GM21737 (cell line): Measurements from ENCODE around the gene SDK1.

ENCODE experiments used
- ATAC-seq: cut with Tn5 transposase; IDR thresholded peaks from one replicate; pipeline ENCODE4 v1.9.1; 2021; ENCODE audit warnings: mild to moderate bottlenecking, moderate library complexity; ENCODE audit not compliant: unreplicated experiment

Gene SDK1

DNA sequence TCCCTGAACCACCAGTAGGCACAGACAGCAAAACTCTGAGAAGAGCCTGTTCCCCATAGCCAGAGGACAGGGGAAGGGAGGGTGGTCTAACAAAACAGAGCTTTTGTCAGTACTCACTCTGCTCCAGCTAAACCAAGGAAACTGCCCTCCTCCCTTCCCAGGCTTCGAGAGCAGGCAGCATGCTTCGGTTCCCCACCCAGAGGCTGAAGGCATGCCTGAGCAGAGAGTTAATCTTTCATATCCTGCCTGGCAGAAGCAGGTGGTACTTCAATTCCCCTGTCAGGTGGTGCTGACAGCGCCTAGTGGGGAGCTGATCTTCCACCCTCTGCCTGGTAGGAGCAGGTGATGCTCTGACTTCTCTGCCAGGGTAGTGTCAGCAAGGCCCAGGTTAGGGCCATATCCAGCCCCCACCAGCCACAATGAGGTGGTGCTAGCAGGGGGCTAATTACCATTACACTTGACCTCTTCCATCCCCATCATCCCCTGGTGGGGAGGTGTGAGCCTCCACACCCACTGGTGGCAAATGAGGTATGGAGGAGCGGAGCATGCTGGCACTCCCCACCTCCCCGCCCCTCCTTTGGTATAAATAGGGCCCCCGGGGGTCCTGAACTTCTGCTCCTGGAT is 35.1 kb downstream of the SDK1 start:
- ATAC-seq: no peak

DNA sequence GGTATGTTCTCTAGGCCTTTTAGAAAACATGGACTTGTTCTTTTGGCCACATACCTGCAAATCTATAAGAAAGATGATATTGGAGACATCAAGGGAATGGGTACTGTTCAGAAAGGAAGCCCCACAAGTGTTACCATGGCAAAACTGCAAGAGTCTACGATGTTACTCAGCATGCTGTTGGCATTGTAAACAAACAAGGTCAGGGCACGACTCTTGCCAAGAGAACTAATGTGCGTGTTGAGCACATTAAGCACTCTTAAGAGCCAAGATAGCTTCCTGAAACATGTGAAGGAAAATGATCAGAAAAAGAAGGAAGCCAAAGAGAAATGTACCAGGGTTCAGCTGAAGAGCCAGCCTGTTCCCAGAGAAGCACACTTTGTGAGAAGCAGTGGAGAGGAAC is 37.1 kb downstream of the SDK1 start:
- no peak for ATAC-seq

DNA sequence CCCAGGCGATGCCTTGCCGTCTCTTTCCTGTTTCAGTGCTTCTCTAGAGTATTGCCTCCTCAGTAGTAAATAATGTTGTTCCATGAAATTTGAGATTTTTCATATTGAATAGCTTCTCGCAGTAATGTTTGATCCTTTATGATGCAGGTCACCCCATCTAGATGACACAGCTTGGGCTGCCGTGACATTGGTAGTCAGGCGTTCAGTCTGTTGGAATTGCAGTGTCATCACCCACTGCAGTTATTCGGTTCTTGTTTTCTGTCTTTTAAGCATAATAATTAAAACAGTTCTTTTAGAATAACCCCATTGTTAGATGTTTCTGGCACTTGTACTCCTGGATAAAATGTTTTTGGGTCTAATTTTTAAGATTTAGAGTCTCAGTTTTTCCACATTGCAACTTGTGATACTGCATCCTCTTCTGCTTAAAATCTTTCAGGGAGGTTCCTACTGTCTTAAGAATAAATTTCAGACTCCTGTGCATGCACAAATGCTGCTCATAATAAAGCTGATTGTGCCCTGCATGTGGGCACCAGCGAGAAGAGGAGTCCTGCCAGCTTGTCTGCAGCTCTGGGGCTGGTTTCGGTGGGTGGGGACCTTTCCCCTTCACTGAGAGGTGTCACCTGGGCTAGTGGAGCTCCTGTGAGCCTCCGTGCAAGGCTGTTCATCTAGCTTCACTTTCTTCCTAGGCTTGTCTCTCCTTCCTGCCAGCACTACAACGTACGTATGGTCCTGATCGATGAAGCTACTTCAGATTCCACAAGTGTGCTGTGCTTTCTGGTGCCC is 44.8 kb downstream of the SDK1 start:
- ATAC-seq: no peak

GRCh38 chr7:3349126-3349525 is 48.1 kb downstream of the SDK1 start:
- ATAC-seq: no peak

- no peak for ATAC-seq
Measured at GRCh38 chr7:3356173-3356572, 55.1 kb downstream of the SDK1 start.

DNA sequence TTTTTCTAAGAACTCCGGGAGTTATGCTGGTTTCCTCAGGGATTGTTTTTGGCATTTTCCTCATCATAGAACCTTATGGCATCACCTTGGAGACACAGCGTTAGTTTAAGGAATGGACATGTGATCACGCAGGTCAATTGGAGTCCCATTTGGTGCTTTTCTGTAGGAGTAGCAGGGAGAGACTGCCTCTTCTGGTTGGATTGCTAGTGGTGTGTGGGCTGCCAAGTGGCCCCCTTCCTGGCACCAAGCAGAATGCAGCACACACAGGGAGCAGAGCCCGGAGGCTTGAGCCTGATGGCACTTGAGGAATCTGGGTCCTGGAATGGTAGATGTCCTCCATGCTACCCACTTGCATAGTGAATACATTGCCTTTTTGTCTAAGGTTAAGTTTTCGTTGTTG is 57.9 kb downstream of the SDK1 start:
- no peak for ATAC-seq

DNA sequence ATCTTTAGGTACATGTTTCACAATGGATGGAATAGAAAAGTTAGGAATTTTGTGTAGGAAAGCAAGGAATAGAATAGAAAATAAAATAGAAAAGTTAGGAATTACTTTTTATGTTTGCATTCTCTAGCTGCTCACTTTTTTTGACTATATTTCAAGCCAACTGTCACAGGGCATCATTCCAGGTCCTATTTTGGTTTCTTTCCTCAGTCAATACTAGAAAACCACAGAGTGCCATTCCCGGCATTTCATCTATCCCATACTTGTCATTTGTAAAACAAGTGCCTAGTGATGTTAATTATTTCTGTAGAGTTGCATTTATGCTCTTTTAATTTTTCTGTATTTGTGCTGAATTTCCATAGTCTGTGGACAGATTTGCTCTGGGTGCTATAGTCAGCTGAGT is 66.2 kb downstream of the SDK1 start:
- no peak for ATAC-seq

DNA sequence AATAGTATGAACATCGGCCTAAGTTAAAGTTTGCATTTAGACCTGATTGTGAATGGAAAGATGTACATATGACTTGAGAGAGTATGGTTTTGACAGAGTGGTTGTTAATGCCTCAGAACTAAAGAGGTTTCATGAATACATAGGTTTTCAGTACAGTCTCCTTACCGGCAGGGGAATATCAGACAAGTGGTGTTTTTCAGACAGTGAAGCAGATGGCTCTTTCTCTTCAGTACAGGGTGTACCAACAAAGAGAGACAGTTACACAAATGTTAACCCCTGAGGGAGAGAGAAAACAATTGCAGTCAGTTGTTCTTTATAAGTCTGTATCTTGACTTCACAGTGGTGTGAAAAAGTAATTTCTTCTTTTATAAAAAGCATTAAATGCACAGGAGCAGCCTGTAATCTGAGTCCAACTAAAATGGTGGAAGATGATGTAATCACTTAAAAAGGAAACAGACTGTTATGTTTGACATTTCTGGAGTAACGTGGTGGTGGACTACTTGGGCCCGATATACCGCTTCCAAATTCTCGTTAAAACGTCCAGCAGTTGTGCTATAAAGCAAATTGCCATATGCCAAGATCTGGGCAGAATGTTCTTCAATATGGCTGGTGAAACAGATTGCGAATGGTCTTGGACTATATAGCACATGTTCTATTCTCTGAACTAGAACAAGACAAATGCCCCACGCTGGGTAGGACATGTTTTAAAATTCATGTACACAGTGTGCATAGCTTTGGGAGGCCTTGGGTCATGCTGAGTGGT is 69.2 kb downstream of the SDK1 start:
- no peak for ATAC-seq

DNA sequence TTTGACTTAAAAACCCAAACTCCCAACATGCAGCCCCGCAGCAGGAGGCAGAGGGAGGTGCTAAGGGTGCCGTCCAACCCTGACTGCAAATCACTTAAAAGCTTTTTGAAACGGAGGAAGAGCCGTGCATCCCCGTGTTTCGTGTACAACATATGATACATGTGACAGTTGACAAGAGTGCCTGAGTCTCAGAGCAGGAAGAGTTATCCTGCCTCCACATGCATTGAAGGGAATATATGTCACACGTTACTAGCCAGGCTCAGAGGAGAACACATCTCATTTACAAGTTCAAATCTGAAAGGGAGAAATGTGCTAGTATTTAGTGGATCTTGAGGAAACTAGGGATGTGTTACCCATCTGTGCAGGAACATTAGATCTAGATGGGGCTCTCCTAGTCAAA is 69.9 kb downstream of the SDK1 start:
- ATAC-seq: no peak

- ATAC-seq: no peak
Measured at GRCh38 chr7:3371601-3372000, 70.5 kb downstream of the SDK1 start.

GRCh38 chr7:3374239-3374638 is 73.2 kb downstream of the SDK1 start:
- no peak for ATAC-seq

- ATAC-seq: no peak
Measured at GRCh38 chr7:3378390-3379150, 77.5 kb downstream of the SDK1 start.

DNA sequence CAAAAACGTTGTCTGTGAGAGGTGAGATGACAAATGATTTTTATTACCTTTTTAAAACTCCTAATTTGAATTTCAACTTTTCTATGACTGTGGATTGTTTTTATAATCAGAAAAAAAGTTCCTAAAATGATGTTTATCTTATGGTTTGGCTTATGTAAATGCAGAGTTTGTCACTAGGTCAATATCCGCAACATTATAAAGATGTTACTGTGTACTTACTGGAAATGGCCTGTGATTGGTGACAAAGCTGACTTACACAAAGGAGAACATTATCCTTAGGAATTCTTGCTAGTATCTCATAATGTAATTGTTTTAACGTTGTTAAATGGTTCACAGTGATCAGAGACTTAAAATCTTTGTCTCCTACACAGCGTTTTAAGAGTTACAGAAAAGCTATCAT is 79.0 kb downstream of the SDK1 start:
- no peak for ATAC-seq

DNA sequence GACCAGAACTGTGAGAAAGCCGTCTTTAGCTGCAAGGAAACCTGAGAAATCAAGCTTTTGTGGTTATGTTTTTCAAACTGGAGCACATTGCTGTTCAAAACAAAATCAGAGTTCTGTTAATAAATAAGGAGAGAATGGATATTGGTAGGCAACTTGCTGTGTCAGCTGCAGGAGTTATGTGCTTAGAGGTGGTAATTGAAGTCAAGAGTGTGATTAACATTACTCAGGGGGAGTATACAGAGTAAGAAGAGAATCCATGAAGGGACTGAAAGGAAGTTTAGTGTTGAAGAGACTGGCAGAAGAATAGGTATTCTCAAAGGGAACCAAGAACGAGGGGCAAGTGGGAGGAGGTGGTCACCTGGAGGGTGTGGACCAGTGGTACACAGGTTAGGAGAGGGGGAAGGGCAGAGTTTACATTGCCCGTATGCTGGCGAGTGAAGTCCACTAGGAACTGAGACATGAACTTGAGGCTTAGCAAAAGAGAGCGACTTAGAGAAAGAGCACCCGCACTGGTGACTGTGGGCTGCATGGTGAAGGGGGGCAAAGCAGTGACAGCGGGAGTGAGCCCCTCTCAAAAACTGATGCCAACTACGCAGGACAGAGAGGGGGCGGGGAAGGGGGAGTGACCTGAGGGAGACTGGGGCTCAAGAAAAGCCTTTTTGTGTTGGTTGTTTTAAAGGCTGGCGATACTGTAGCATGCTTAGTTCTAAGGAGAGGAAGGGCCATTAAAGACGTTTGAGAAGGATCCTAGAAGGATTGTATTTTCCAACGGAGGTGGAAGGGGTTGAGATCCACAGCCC is 80.0 kb downstream of the SDK1 start:
- no peak for ATAC-seq

- ATAC-seq: no peak
Measured at GRCh38 chr7:3386423-3387190, 85.6 kb downstream of the SDK1 start.

DNA sequence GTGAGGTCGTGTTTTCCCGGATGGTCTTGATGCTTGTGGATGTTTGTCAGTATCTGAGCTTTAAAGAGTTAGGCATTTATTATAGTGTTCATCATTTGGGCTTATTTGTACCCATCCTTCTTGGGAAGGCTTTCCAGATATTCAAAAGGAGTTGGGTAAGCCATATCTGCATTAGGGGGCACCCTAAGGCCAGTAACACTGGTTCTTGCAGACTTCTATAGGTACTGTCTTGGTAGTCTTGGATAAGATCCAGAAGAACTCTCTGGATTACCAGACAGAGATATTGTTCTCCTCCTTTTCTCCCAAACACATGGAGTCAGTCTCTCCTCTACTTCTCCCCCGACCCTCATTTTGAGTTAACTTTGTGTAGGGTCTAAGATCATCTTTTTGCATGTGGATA is 92.8 kb downstream of the SDK1 start:
- ATAC-seq: no peak

DNA sequence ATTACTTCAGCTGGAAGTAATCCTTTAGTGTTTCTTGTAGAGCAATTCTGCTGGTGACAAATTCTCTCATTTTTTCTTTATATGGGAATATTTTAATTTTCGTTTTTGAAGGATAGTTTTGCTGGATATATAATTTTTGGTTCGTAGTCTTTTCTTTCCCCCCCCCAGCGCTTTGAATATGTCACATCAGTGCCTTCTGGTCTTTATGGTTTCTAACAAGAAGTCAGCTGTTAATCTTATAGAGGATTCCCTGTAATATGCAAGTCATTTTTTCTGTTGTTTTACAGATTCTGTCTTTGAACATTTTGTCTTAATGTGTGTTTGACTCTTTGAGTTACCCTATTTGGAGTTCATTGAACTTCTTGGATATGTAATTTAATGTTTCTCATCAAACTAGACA is 96.3 kb downstream of the SDK1 start:
- no peak for ATAC-seq

DNA sequence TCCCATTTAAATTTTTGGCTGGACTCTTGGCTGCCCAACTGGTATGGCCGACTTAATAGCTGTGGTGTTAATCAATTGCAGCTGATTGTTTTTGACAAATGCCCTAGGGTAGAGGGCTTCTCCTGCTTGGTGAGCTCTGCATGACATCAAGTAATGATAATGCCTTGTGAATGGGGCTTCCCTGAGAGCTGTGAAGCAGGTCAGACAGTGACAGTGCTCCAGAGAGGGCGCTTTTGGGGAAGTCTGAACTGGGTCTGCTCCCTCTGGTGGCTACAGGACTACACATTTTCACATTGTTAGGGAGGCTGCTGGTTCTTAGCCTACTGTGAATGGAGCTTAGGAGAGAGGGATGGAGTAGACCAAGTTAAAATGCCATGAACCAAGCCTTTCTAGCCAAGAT is 98.8 kb downstream of the SDK1 start:
- ATAC-seq: no peak

DNA sequence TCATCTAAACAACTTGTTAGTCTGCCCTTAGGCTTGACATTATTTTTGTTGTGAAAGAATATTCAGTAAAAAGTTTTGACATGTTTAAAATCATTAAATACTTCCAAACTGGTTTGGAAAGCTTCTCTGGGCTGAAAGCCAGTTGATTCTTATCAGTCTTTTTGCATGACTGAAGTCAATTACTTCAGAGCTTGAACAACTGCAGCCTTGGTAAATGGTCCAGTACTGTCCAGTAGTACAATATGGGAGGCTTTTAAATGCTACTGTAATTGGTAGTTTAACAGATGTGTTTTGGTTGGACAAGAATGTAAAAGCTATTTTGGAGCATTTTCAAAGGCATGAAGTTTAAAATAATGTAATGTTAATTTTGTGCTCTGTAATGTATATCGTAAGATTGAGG is 103.4 kb downstream of the SDK1 start:
- no peak for ATAC-seq
